Fibroblast of lung (primary cell): Measurements from ENCODE around the gene BTBD9. TPM values are rescaled to one million over a fixed set of nuclear protein-coding genes. Genes with fewer than 3 reads are reported as not detected.

Source experiments
- DNase-seq, 2 donors: peaks; one replicate each; pipeline versions ENCODE4 v3.0.0 to v3.0.0-alpha.2; 2010; ENCODE audit warnings: low read depth in 2 of 2
- H2AFZ ChIP-seq: 2 replicates; pipeline ENCODE4 v1.5.1; 2012; ENCODE audit warnings: low read length, control low read depth, inconsistent platforms
- H3K27ac ChIP-seq: 2 replicates; pipeline ENCODE4 v1.5.1; 2011; ENCODE audit warnings: low read length, control low read depth; ENCODE audit not compliant: insufficient read depth
- H3K27me3 ChIP-seq: 2 replicates; pipeline ENCODE4 v1.5.1; 2011; ENCODE audit warnings: mild to moderate bottlenecking, low read length; ENCODE audit not compliant: control insufficient read depth, insufficient read depth
- H3K36me3 ChIP-seq: 2 replicates; pipeline ENCODE4 v1.5.1; 2011; ENCODE audit warnings: low read length; ENCODE audit not compliant: control insufficient read depth, insufficient read depth
- H3K4me1 ChIP-seq: 2 replicates; pipeline ENCODE4 v1.5.1; 2011; ENCODE audit warnings: low read length; ENCODE audit not compliant: control insufficient read depth, insufficient read depth; ENCODE audit errors: extremely low read depth
- H3K4me2 ChIP-seq: 2 replicates; pipeline ENCODE4 v1.5.1; 2011; ENCODE audit warnings: low read length, control low read depth; ENCODE audit not compliant: insufficient read depth; ENCODE audit errors: extremely low read depth
- H3K4me3 ChIP-seq, 4 experiments: fragments of 200-600 bp in 1 of 4; sonication (generic) in 1 of 4; replicated peaks in 1 of 4; 2 replicates each; pipeline ENCODE4 v1.5.1; 2011 to 2016; ENCODE audit warnings: low read length in 4 of 4, low read depth in 3 of 4, mild to moderate bottlenecking in 3 of 4, control low read depth in 2 of 4, inconsistent platforms in 1 of 4, mixed read lengths in 1 of 4; ENCODE audit not compliant: insufficient read depth in 1 of 4; ENCODE audit errors: control extremely low read depth in 1 of 4
- H3K79me2 ChIP-seq: 2 replicates; pipeline ENCODE4 v1.5.1; 2012; ENCODE audit warnings: mild to moderate bottlenecking, low read length, inconsistent platforms; ENCODE audit not compliant: control insufficient read depth, insufficient read depth
- H3K9ac ChIP-seq: 2 replicates; pipeline ENCODE4 v1.5.1; 2011; ENCODE audit warnings: mild to moderate bottlenecking, low read length, control low read depth; ENCODE audit not compliant: insufficient read depth
- H3K9me3 ChIP-seq: 2 replicates; pipeline ENCODE4 v1.5.1; 2012; ENCODE audit warnings: low read depth, low read length; ENCODE audit not compliant: control insufficient read depth, insufficient read depth
- H4K20me1 ChIP-seq: 2 replicates; pipeline ENCODE4 v1.5.1; 2011; ENCODE audit warnings: low read length; ENCODE audit not compliant: control insufficient read depth, insufficient read depth; ENCODE audit errors: extremely low read depth
- CTCF ChIP-seq, 2 donors: IDR thresholded peaks in 1 of 2; conservative IDR thresholded peaks in 1 of 2; 1 replicate in 1 of 2; 2 replicates in 1 of 2; pipeline ENCODE4 v1.5.1; 2011 to 2012; ENCODE audit warnings: low read length in 2 of 2, control low read depth in 1 of 2, inconsistent platforms in 1 of 2, low read depth in 1 of 2, mild to moderate bottlenecking in 1 of 2
- EZH2 ChIP-seq: IDR thresholded peaks from 2 replicates; pipeline ENCODE4 v1.5.1; 2012; ENCODE audit warnings: low read length, control low read depth, mild to moderate bottlenecking; ENCODE audit errors: missing control alignments
- polyA plus RNA-seq, 2 donors: library from polyadenylated mRNA; depleted of rRNA in 1 of 2; stranded (reverse) in 1 of 2; unstranded in 1 of 2; fragments of >200 nt; gene quantifications; 2 replicates each; pipeline ENCODE4 v1.2.1, GENCODE V29; 2011 to 2012; ENCODE audit warnings: missing spikeins in 1 of 2
- total RNA-seq: library from RNA; depleted of rRNA; stranded (reverse); fragments of >200 nt; gene quantifications from 2 replicates; pipeline ENCODE4 v1.2.1, GENCODE V29; 2014

The BTBD9 gene
- total and polyA plus RNA-seq, 2 donors (not counting 1 experiment from before 2014, with no cell fraction given), result 7.7 to 13.4 TPM

- H3K36me3 ChIP-seq, result no peaks in the 10 kb centered on the region
These were observed 288.8 kb downstream of the BTBD9 start for GRCh38 chr6:38350942-38351341.

GRCh38 chr6:38350220-38350619, 289.5 kb downstream of the BTBD9 start:
- Histone ChIP-seq H3K79me2 (no peaks in the 10 kb centered on the region), H3K9ac (no peak overlapping the region), H3K9me3 (no peaks in the 10 kb centered on the region), H3K27me3 (no peaks in the 10 kb centered on the region), H4K20me1 (no peaks in the 10 kb centered on the region), H3K27ac (no peak overlapping the region), H3K4me1 (peaks cover 6% of the 10 kb centered on the region), H3K4me2 (no peak overlapping the region), H3K36me3 (no peaks in the 10 kb centered on the region), H2AFZ (no peak overlapping the region), H3K4me3 (no peak overlapping the region)
- TF ChIP-seq CTCF (conservative IDR thresholded peaks at IDR 0.05 in 1 of 2, IDR thresholded peaks at IDR 0.05 in 1 of 2; ENCODE audit: low read depth in 1 of 2, low read length in 2 of 2) (no peak), EZH2 (no peak)
- DNase-seq, result no peak

More at GRCh38 chr6:38350942-38351341, 288.8 kb downstream of the BTBD9 start:
- DNase-seq, result peak; percentile 30 to 94
- no peak overlapping the region for H3K9ac ChIP-seq
- peaks cover 6% of the 10 kb centered on the region for H3K4me1 ChIP-seq
- H4K20me1 ChIP-seq, result no peaks in the 10 kb centered on the region
- no peak overlapping the region for H3K4me2 ChIP-seq
- no peak overlapping the region for H3K4me3 ChIP-seq
- no peak overlapping the region for H2AFZ ChIP-seq
- H3K27me3 ChIP-seq, result no peaks in the 10 kb centered on the region
- no peaks in the 10 kb centered on the region for H3K79me2 ChIP-seq
- H3K9me3 ChIP-seq, result no peaks in the 10 kb centered on the region
- TF ChIP-seq EZH2, result no peak
- H3K27ac ChIP-seq, result no peak overlapping the region

GRCh38 chr6:38349795-38350194, 289.9 kb downstream of the BTBD9 start:
- H3K79me2 ChIP-seq, result no peaks in the 10 kb centered on the region
- no peak overlapping the region for H3K27ac ChIP-seq
- H3K4me2 ChIP-seq, result no peak overlapping the region
- DNase-seq, result peak; percentile 60 to 97
- H3K36me3 ChIP-seq, result no peaks in the 10 kb centered on the region
- H4K20me1 ChIP-seq, result no peaks in the 10 kb centered on the region
- TF ChIP-seq CTCF (conservative IDR thresholded peaks at IDR 0.05 in 1 of 2, IDR thresholded peaks at IDR 0.05 in 1 of 2; ENCODE audit: low read depth in 1 of 2, low read length in 2 of 2), result no peak
- TF ChIP-seq EZH2, result no peak
- H3K9ac ChIP-seq, result no peak overlapping the region
- H2AFZ ChIP-seq, result no peak overlapping the region
- H3K4me1 ChIP-seq, result peaks cover 6% of the 10 kb centered on the region
- H3K4me3 ChIP-seq, result no peak overlapping the region
- H3K9me3 ChIP-seq, result no peaks in the 10 kb centered on the region
- H3K27me3 ChIP-seq, result no peaks in the 10 kb centered on the region
